Stimulated activated CD4-positive, alpha-beta T cell treated with anti-CD3 and anti-CD28 coated beads, TNF-alpha, amount 100 ng/mL, for 4 hours (primary cell): ENCODE measurements around the gene GET3.
"Not testable (repeated sequence)": the region's sequence is repeated elsewhere in the genome, so short reads cannot be mapped to it uniquely, and the experiment has no call there.

Source experiments
- DNase-seq, 3 experiments: peaks; one replicate each; pipeline ENCODE4 v3.0.0-alpha.2; 2020; ENCODE audit warnings: low read depth in 3 of 3

The GET3 gene

GRCh38 chr19:12792051-12792852 lies 55.0 kb downstream of the GET3 start:
- DNase-seq, result peak in 2 of 3 experiments; percentile 66 to 73

- DNase-seq, result no peak
Measured at GRCh38 chr19:12792853-12793289, 55.6 kb downstream of the GET3 start.

GRCh38 chr19:12793290-12794195 lies 56.2 kb downstream of the GET3 start:
- DNase-seq, result peak; percentile 89 to 94 (median 91)

GRCh38 chr19:12794196-12794941 lies 57.1 kb downstream of the GET3 start:
- no peak for DNase-seq

GRCh38 chr19:12794971-12795381 lies 57.7 kb downstream of the GET3 start:
- DNase-seq, result no peak

- peak in 2 of 3 experiments; percentile 60 to 63 for DNase-seq
Measured at GRCh38 chr19:12796146-12797071, 59.1 kb downstream of the GET3 start.

GRCh38 chr19:12797141-12797587 lies 59.9 kb downstream of the GET3 start:
- no peak for DNase-seq

- DNase-seq, result not testable (repeated sequence)
Measured at GRCh38 chr19:12797607-12798006, 60.3 kb downstream of the GET3 start.
